HG03469 (cell line): ENCODE results near the gene GSX2.
"Not testable (repeated sequence)": the region's sequence is repeated elsewhere in the genome, so short reads cannot be mapped to it uniquely, and the experiment has no call there.

Experiments
- ATAC-seq: cut with Tn5 transposase; IDR thresholded peaks from one replicate; pipeline ENCODE4 v1.9.1; 2021; ENCODE audit warnings: mild to moderate bottlenecking, moderate library complexity, moderate number of reproducible peaks; ENCODE audit not compliant: unreplicated experiment

Gene GSX2

DNA sequence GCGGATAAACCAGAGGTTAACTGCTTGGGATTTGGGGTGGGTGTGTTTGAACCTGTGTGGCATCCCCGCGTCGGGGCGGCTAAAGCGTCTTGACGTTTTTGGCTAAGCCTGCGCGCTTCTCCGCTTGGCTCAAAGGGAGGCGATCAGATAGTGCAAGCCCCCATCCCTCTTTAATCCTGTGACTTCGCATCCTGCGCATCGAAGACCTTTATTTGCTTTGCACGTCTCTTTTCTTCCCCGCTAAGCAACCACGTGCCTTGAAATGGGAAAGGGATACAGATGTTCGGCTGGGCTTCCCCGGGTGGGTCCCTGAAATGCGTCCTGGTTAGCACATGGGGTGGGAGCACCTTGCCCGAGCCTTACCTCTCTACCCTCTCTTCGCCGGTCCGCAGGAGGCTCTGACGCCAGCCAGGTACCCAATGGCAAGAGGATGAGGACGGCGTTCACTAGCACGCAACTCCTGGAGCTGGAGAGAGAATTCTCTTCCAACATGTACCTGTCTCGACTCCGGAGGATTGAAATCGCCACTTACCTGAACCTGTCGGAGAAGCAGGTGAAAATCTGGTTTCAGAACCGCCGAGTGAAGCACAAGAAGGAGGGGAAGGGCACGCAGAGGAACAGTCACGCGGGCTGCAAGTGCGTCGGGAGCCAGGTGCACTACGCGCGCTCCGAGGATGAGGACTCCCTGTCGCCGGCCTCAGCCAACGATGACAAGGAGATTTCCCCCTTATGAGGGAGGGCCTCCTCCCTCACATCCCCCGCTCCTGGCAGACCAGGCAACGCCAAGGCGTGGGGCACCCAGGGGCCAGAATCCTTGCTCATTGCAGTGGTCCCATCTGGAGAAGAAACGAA lies 1.5 kb downstream of the GSX2 start:
- ATAC-seq, result no peak

DNA sequence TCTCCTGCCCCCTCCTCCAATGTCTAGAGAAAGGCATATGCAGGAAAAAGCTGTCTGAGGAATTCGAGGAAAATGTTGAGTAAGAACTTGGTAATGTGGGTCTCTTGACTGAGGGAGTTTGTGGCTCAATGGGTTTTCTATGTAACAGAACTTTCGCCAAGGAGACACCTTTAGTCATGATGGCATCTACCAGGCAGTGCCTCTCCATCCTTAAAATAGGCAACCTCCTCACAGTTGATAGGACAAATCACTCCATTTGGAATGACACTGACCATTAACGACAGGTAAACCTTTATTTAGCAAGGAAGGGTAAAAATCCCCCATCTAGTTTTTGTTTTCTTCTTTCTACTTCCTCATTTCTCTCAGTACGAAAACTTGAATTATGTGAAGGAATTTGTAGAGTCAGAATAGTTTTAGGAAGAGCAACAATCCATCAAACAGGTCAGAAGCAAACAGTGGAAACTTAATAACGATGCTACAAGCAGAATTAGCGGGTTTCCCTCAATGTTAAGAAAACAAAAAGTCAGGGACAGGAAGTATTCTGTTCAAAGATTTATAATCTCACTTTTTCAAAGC lies 2.7 kb downstream of the GSX2 start:
- ATAC-seq, result no peak

DNA sequence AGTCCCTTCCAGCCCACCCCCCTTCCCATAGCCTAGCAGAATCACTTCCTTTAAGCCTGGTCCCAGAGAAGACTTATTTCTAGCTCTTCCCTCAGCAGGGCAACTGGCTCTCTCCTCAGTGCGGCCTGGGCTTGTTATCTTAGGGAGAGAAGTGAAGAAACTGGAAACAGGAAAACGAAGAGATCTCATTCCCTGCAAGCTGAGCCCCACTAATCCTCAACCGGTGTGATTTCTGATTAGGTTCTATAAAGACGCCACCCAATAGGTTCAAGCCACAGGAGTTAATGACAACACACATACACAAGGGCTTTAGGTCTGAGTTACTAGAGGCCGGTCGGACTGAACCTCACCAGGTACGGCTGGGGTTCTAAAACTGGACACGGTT lies 3.2 kb downstream of the GSX2 start:
- ATAC-seq, result no peak

DNA sequence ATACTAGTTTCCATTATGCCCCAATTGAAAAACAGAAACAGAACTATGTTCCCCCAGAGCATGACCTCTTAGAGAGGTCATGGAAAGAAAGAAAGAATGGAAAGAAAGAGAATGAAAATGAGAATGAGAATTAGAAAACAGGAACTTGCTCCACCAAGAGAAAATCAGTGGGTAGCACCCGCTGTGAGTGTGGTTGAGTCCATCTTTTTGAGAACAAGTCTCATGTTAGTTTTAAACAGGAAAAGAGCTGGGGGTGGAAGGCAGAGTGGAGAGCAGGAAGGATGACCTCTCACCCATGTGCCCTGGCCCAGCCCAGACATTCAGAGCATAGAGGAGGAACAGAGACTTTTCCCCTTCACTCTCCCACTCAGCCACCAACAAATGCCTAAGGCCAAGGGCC lies 4.9 kb downstream of the GSX2 start:
- no peak for ATAC-seq

DNA sequence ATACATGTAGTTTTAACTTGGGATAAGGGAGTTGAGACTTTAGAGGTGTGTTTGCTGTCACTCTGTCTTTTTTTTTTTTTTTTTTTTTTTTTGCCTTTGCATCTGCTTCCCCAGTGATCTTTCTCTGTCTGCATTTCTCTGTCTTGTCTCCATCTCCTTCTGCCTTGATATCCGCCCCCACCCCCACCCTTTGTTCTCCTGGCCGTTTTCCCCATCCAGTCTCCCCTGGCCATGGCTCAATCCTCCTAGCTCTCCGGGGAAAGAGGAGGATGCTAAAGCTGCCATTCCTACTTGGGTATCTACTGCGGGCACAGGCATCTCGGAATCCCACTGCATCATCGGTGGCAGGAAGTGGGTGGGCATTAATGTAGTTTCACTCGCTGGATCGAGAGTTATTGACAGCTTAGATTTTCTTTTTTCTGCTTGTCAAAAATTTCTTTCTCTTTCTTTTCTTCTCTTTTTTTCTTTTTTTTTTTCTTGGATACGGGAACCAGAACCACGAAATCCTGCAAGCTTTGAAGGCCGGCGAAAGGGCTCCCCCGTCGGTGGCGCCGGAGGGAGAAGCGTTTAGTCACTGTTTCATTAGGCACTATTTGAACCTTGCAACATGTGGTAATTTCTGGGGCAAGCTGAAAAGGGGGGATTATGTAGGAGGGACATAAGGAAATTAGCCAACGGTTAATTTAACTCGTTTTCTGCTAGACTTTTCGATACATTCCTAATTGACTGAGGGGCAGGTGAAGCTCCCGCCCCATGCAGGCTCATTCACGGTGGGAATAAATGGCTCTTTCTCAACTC lies 8.2 kb downstream of the GSX2 start:
- no peak for ATAC-seq

DNA sequence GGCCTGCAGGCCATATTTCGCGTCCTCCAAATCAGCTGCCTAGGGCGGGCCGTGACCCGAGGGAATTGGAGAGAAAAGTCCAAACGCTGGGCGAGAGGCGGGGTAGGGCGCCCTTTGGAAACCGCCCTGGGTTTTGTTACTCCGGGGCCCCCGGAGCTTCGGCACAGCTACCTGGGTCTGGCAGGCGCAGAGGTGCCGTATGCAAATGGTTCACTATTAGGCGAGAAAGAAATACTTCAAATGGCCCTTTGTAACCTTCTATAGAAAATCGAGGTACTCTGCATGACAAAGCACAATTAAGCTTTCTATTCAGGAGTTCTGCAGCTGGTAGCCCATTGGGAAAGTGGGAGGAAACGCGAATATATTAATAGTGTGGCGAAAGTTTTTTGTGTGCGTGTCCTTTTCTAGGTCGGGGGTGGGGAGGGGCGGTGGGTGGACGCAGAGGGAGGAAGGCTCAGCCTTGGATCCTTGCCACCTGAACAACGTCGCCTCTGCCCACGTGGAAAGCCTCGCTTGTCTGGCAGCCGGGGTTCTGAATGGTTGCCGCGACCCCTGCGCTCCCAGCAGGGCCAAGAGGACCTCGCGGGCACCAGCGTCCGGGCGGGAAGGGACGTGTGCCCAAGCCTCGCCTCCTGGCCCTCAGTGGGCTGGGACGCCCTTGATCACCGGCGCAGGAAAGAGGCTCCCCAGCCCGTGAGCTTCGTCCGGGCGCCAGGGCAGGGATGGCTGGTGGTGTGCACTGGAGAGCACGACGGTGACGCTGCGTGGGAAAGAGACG lies 9.5 kb downstream of the GSX2 start:
- no peak for ATAC-seq

DNA sequence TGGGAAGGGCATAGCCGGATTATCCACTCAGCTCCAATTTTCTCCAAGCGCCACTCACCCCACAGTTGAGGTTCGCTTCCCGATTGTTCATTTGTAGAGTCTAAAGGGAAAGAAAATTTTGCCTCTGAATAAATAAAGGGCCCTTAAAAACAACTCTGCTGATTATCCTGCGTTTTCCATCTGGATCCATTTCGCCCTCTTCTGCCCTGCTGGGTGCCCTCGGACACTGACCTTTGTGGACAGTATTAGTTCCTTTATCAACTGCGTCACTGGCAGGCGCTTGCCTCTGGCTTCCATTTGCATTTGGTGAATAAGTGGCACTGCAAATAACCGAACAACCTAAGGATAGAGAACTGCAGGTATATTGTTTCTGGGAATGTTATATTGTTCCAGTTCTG lies 10.1 kb downstream of the GSX2 start:
- ATAC-seq, result no peak

DNA sequence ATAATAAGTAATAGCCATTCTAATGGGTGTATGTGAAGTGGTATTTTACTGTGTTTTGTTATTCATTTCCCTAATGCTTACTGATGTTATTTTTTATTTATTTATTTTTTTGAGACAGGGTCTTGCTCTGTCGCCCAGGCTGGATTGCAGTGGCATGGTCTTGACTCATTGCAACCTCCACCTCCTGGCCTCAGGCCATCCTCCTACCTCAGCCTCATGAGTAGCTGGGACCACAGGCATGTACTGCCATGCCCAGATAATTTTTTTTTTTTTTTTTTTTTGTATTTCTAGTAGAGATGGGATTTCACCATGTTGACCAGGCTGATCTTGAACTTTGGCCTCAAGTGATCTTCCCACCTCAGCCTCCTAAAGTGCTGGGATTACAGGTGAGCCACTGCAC lies 13.2 kb downstream of the GSX2 start:
- not testable (repeated sequence) for ATAC-seq

DNA sequence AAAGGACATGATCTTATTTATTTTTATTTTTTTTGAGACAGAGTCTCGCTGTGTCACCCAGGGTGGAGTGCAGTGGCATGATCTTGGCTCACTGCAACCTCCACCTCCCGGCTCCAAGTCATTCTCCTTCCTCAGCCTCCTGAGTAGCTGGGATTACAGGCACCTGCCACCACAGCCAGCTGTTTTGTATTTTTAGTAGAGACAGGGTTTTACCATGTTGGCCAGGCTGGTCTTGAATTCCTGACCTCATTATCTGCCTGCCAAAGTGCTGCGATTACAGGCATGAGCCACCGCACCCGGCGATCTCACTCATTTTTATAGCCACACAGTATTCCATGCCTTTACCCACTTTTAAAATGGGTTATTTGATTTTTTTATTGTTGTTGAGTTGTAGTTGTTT lies 16.3 kb downstream of the GSX2 start:
- not testable (repeated sequence) for ATAC-seq

DNA sequence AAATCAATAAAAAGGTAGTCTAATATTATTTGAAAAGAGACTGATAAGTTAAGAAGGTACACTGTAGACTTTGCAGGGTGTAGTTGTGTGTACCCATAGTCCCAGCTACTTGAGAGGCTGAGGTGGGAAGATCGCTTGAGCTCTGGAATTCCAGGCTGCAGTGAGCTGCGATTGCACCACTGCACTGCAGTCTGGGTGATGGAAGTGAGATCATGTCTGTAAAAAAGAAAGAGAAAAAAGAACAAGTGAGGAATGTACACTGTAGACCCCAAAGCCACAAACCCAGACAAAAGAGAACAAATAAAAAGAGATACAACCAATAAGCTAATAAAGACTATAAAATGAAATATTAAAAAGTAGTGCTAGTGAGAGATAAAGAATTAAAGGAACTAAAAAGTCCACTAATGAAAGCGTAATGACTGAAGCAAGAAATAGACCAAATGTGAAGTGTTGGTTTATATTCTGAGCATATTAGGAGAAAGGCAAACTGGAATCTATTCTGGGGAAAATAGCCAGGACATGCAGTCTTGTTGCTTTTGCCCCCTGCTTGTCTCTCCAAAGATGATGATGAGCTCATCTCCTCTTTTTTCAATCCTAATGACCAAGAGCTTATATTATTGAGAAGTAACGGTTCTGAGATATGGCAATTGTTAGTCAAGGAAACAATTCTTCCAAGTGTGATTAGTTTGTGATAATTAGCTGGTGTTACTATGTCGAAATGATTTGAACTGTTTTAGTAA lies 19.1 kb downstream of the GSX2 start:
- ATAC-seq, result no peak

DNA sequence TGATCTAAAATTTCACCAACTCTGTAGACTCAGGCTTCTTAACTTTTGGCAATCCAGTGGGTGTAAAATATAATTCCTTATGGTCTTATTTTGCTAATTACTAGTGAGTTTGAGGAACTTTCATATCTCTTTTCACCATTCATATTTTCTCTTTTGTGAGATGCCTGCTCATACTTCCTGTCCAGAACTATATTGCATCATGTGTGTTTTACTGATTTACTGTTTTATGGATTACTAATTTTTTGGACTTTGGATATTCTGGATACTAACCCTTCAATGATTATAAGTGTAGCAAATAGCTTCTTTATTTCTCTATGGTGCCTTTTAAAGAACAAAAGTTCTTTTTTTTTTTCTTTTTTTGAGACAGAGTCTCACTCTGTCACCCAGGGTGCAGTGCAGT lies 20.6 kb downstream of the GSX2 start:
- ATAC-seq, result no peak

DNA sequence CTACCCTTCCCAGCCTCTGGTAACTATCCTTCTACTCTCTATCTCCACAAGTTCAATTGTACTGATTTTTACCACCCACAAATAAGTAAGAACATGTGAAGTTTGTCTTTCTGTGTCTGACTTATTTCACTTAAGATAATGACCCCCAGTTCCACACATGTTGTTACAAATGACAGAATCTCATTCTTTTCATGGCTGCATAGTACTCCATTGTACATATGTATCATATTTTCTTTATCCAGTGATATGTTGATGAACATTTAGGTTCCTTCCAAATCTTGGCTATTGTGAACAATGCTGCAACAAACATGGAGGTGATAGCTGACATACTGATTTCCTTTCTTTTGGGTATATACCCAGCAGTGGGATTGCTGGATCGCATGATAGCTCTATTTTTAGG lies 27.7 kb downstream of the GSX2 start:
- no peak for ATAC-seq

DNA sequence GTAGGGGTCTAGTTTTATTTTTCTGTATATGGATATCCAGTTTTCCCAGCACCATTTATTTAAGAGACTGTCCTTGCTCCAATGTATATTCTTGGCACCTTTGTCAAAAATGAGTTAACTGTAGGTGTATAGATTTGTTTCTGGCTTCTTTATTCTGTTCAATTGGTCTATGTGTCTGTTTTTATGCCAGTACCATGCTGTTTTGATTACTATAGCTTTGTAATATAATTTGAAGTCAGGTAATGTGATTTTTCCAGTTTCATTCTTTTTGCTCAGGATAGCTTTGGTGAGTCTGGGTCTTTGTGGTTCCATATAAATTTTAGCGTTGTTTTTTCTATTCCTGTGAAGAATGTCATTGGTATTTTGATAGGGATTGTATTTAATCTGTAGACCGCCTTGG lies 28.7 kb downstream of the GSX2 start:
- ATAC-seq, result not testable (repeated sequence)

DNA sequence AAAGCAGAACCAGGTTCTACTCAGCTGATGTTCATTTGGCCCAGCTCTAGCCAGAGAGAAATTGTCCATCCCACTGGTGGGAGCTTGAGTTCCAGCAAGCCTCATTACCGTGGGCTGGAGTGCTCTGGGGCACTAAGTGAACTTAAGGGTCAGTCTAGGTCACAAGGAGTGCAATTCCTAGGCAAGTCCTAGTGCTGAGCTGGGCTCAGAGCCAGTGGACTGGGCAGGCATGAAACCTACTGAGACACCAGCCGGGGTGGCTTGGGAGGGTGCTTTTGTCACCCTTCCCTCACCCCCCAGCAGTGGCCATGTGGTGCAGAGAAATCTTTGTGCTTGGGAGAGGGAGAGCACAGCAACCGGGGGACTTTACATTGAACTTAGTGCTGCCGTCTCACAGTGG lies 39.4 kb downstream of the GSX2 start:
- no peak for ATAC-seq

DNA sequence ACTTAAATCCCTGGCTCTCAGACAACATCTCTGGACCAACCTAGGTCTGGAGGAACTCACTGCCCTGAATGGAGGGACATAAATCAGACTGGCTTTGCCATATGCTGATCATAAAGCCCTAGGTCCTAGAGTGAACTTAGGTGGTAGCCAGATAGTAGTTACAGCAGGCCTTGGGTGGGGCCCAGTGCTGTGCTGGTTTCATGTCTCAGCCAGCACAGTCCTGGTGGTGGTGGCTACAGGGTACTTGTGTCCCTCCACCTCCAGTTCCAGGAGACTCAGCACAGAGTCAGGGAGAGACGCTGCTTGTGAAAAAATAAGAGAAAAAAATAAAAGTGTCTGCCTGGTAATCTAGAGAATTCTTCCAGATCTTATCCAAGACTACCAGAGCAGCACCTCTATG lies 40.3 kb downstream of the GSX2 start:
- ATAC-seq, result no peak

DNA sequence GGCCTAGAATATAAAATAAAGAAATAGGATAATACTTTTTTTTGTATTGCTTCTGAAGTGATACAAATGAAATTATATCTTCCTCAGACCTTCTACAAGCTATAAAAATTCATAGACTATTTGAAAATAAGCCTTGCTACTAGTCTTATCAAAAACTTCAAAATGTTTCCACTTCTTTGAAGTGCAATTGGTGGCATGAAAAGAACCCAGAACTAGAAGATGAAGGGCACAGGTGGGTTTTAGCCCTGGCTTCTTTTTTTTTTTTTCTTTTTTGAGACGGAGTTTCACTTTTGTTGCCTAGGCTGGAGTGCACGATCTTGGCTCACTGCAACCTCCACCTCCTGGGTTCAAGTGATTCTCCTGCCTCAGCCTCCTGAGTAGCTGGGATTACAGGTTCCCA lies 44.2 kb downstream of the GSX2 start:
- ATAC-seq, result no peak

DNA sequence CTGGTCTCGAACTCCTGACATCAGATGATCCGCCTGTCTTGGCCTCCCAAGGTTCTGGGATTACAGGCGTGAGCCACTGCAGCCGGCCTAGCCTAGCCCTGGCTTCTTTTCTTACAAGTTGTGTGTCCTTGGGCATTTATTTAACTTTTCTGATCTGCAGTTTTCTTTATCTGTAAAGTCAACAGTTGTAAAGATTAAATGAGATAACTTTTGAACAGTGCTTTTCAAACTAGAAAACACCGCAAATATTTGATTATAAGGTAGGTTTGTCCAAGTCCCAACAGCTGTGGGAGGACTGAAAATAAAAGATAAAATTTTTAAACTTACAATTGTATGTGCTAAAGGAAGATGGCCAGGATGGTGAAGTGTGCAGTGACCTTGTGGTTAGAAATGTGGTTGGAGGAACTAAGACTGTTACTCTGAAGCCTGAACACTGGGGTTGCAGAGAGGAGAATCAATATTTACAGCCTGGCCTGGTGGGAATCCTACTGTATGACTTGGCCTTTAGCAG lies 44.8 kb downstream of the GSX2 start:
- ATAC-seq, result no peak

DNA sequence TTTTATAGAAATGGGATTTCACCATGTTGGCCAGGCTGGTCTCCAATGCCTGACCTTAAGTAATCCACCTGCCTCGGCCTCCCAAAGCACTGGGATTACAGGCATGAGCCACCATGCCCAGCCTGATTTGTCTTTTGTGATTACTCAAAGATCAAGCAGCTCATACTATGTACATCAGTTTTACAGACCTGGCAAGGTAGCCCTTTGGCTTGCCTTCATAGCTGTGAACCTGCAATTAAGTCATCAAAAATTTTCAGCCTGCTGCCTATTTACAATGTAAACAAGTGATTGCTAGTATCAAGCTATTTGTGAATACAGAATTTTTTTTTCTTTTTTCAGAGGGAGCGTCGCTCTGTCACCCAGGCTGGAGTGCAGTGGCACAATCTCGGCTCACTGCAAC lies 46.2 kb downstream of the GSX2 start:
- no peak for ATAC-seq

DNA sequence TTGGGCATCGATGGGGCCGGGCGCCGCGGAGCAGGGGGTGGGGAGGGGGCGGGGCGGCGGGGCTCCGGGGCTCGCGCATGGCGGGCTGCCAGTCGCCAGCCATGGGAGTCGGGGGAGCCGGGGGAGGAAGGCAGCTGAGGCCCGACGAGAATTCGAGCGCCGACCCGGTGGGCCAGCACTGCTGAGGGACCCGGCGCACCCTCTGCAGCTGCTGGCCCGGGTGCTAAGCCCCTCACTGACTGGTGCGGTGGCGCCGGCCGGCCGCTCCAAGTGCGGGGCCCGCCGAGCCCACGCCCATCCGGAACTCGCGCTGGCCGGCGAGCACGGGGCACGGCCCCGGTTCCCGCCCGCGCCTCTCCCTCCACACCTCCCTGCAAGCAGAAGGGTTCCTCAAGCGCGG lies 49.4 kb downstream of the GSX2 start:
- ATAC-seq, result no peak
